ENCODE measurements around the gene FMOD.

The FMOD gene

GRCh38 chr1:203373991-203374390 is 23.1 kb upstream of the FMOD start:
- no peaks in the 10 kb centered on the region for H3K9me3 ChIP-seq (ENCODE audit: control insufficient read depth in 1 of 2, low read length in 2 of 2)
- H3K4me3 ChIP-seq (ENCODE audit: low read depth in 1 of 2, low read length in 2 of 2) = no peak overlapping the region
- H3K4me1 ChIP-seq (ENCODE audit: control insufficient read depth in 1 of 2, insufficient read depth in 2 of 2, low read length in 2 of 2) = no peaks in the 10 kb centered on the region
- H3K27me3 ChIP-seq (ENCODE audit: control insufficient read depth in 1 of 2, insufficient read depth in 2 of 2, low read length in 2 of 2) = no peaks in the 10 kb centered on the region
- H3K9ac ChIP-seq (ENCODE audit: low read depth in 1 of 2, low read length in 2 of 2) = no peak overlapping the region
- H3K36me3 ChIP-seq (ENCODE audit: control insufficient read depth in 1 of 2, insufficient read depth in 2 of 2, low read length in 2 of 2) = no peaks in the 10 kb centered on the region
- no peak overlapping the region for H3K27ac ChIP-seq (ENCODE audit: low read depth, low read length)

GRCh38 chr1:203373002-203373401 is 22.1 kb upstream of the FMOD start:
- no peaks in the 10 kb centered on the region for H3K4me1 ChIP-seq (ENCODE audit: control insufficient read depth in 1 of 2, insufficient read depth in 2 of 2, low read length in 2 of 2)
- H3K27me3 ChIP-seq (ENCODE audit: control insufficient read depth in 1 of 2, insufficient read depth in 2 of 2, low read length in 2 of 2) = no peaks in the 10 kb centered on the region
- H3K4me3 ChIP-seq (ENCODE audit: low read depth in 1 of 2, low read length in 2 of 2) = no peak overlapping the region
- H3K27ac ChIP-seq (ENCODE audit: low read depth, low read length) = no peak overlapping the region
- no peak overlapping the region for H3K9ac ChIP-seq (ENCODE audit: low read depth in 1 of 2, low read length in 2 of 2)
- H3K36me3 ChIP-seq (ENCODE audit: control insufficient read depth in 1 of 2, insufficient read depth in 2 of 2, low read length in 2 of 2) = no peaks in the 10 kb centered on the region
- no peaks in the 10 kb centered on the region for H3K9me3 ChIP-seq (ENCODE audit: control insufficient read depth in 1 of 2, low read length in 2 of 2)

GRCh38 chr1:203371288-203371687 is 20.4 kb upstream of the FMOD start:
- Histone ChIP-seq H3K4me1 (ENCODE audit: control insufficient read depth in 1 of 2, insufficient read depth in 2 of 2, low read length in 2 of 2) (peaks cover 0 to 3% of the 10 kb centered on the region in 2 donors), H3K27me3 (ENCODE audit: control insufficient read depth in 1 of 2, insufficient read depth in 2 of 2, low read length in 2 of 2) (no peaks in the 10 kb centered on the region), H3K9me3 (ENCODE audit: control insufficient read depth in 1 of 2, low read length in 2 of 2) (no peaks in the 10 kb centered on the region), H3K27ac (ENCODE audit: low read depth, low read length) (no peak overlapping the region), H3K36me3 (ENCODE audit: control insufficient read depth in 1 of 2, insufficient read depth in 2 of 2, low read length in 2 of 2) (no peaks in the 10 kb centered on the region), H3K9ac (ENCODE audit: low read depth in 1 of 2, low read length in 2 of 2) (no peak overlapping the region), H3K4me3 (ENCODE audit: low read depth in 1 of 2, low read length in 2 of 2) (no peak overlapping the region)

GRCh38 chr1:203369666-203370065 is 18.7 kb upstream of the FMOD start:
- Histone ChIP-seq H3K9ac (ENCODE audit: low read depth in 1 of 2, low read length in 2 of 2) (no peak overlapping the region), H3K36me3 (ENCODE audit: control insufficient read depth in 1 of 2, insufficient read depth in 2 of 2, low read length in 2 of 2) (no peaks in the 10 kb centered on the region), H3K27ac (ENCODE audit: low read depth, low read length) (no peak overlapping the region)

DNA sequence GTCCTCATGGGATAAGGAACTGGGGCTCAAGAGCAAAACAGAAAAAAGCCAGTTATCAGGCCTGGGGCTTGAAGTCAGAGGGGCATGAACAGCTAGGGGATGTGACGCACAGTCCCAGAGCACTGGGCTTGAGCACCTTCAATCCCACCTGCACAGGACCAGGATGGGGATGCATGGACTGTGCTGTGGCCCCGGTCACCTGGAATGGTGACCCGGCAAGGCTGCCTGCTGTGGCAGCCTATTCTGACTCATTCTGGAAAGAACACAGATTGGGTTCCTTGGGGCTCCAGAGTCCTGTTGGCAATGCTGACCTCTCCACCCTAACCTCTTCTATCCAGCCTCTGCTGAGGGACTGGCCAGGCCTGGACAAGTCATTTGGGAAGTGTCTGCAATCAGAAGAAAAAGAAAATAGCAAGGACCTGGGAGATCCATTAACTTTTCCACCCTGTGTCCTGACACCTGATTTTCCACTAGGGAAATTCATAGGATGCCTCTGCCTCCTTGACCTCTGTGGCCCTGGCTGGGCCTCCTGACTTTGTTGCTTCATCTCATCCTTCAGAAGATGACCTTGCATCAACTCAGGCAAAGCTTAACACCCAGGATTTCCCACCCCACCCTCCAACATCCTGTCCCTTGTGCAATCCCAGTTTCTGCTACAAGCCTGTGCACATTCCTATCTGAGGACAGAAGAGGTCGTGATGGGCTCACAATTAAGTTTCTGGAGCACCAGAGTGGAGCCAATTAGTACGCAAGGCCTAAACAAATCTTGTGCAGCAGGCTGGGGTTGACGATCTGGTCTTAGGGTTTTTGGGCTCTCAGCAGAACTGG is 17.9 kb upstream of the FMOD start:
- Histone ChIP-seq H3K36me3 (ENCODE audit: control insufficient read depth in 1 of 2, insufficient read depth in 2 of 2, low read length in 2 of 2) (no peaks in the 10 kb centered on the region), H3K27ac (ENCODE audit: low read depth, low read length) (no peak overlapping the region), H3K4me1 (ENCODE audit: control insufficient read depth in 1 of 2, insufficient read depth in 2 of 2, low read length in 2 of 2) (peaks cover 11 to 20% of the 10 kb centered on the region in 2 donors), H3K9ac (ENCODE audit: low read depth in 1 of 2, low read length in 2 of 2) (no peak overlapping the region), H3K9me3 (ENCODE audit: control insufficient read depth in 1 of 2, low read length in 2 of 2) (no peaks in the 10 kb centered on the region), H3K27me3 (ENCODE audit: control insufficient read depth in 1 of 2, insufficient read depth in 2 of 2, low read length in 2 of 2) (no peaks in the 10 kb centered on the region), H3K4me3 (ENCODE audit: low read depth in 1 of 2, low read length in 2 of 2) (no peak overlapping the region)

More at GRCh38 chr1:203369666-203370065, 18.7 kb upstream of the FMOD start:
- peaks cover 6 to 12% of the 10 kb centered on the region in 2 donors for H3K4me1 ChIP-seq (ENCODE audit: control insufficient read depth in 1 of 2, insufficient read depth in 2 of 2, low read length in 2 of 2)
- H3K9me3 ChIP-seq (ENCODE audit: control insufficient read depth in 1 of 2, low read length in 2 of 2) = no peaks in the 10 kb centered on the region
- no peaks in the 10 kb centered on the region for H3K27me3 ChIP-seq (ENCODE audit: control insufficient read depth in 1 of 2, insufficient read depth in 2 of 2, low read length in 2 of 2)
- H3K4me3 ChIP-seq (ENCODE audit: low read depth in 1 of 2, low read length in 2 of 2) = no peak overlapping the region

GRCh38 chr1:203367057-203367456 is 16.1 kb upstream of the FMOD start:
- Histone ChIP-seq H3K27ac (ENCODE audit: low read depth, low read length) (no peak overlapping the region), H3K9ac (ENCODE audit: low read depth in 1 of 2, low read length in 2 of 2) (no peak overlapping the region), H3K4me3 (ENCODE audit: low read depth in 1 of 2, low read length in 2 of 2) (no peak overlapping the region), H3K36me3 (ENCODE audit: control insufficient read depth in 1 of 2, insufficient read depth in 2 of 2, low read length in 2 of 2) (no peaks in the 10 kb centered on the region), H3K9me3 (ENCODE audit: control insufficient read depth in 1 of 2, low read length in 2 of 2) (no peaks in the 10 kb centered on the region), H3K4me1 (ENCODE audit: control insufficient read depth in 1 of 2, insufficient read depth in 2 of 2, low read length in 2 of 2) (peaks cover 18 to 24% of the 10 kb centered on the region in 2 donors), H3K27me3 (ENCODE audit: control insufficient read depth in 1 of 2, insufficient read depth in 2 of 2, low read length in 2 of 2) (no peaks in the 10 kb centered on the region)

DNA sequence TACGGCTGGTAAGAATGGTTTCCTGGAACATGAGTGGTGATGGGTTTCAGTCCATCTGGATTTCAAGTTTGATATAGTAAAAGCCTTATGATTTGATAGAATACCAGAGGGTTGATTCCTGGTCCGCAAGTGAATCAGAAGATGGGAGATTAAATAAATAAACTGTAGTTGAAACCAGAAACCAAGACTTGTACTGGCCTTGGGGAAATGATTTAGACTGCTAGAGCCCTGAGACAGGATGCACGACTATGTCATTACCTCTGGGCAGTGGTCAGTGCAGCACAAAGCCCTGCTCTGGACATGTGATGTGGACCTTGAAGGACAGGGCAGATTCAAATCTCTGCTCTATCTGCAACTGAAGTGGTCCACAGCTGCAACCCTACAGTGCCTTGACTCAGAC is 15.6 kb upstream of the FMOD start:
- no peaks in the 10 kb centered on the region for H3K27me3 ChIP-seq (ENCODE audit: control insufficient read depth in 1 of 2, insufficient read depth in 2 of 2, low read length in 2 of 2)
- H3K36me3 ChIP-seq (ENCODE audit: control insufficient read depth in 1 of 2, insufficient read depth in 2 of 2, low read length in 2 of 2) = no peaks in the 10 kb centered on the region
- no peak overlapping the region for H3K27ac ChIP-seq (ENCODE audit: low read depth, low read length)
- H3K9ac ChIP-seq (ENCODE audit: low read depth in 1 of 2, low read length in 2 of 2) = no peak overlapping the region
- no peak overlapping the region for H3K4me3 ChIP-seq (ENCODE audit: low read depth in 1 of 2, low read length in 2 of 2)
- H3K9me3 ChIP-seq (ENCODE audit: control insufficient read depth in 1 of 2, low read length in 2 of 2) = no peaks in the 10 kb centered on the region
- H3K4me1 ChIP-seq (ENCODE audit: control insufficient read depth in 1 of 2, insufficient read depth in 2 of 2, low read length in 2 of 2) = peaks cover 24 to 28% of the 10 kb centered on the region in 2 donors

- H3K27me3 ChIP-seq (ENCODE audit: control insufficient read depth in 1 of 2, insufficient read depth in 2 of 2, low read length in 2 of 2) = no peaks in the 10 kb centered on the region
- no peaks in the 10 kb centered on the region for H3K36me3 ChIP-seq (ENCODE audit: control insufficient read depth in 1 of 2, insufficient read depth in 2 of 2, low read length in 2 of 2)
- no peaks in the 10 kb centered on the region for H3K9me3 ChIP-seq (ENCODE audit: control insufficient read depth in 1 of 2, low read length in 2 of 2)
- no peak overlapping the region for H3K4me3 ChIP-seq (ENCODE audit: low read depth in 1 of 2, low read length in 2 of 2)
- H3K4me1 ChIP-seq (ENCODE audit: control insufficient read depth in 1 of 2, insufficient read depth in 2 of 2, low read length in 2 of 2) = peaks cover 24 to 28% of the 10 kb centered on the region in 2 donors
- no peak overlapping the region for H3K27ac ChIP-seq (ENCODE audit: low read depth, low read length)
- H3K9ac ChIP-seq (ENCODE audit: low read depth in 1 of 2, low read length in 2 of 2) = no peak overlapping the region
These were observed 13.9 kb upstream of the FMOD start for GRCh38 chr1:203364806-203365205.

- peak overlapping the region in 1 of 2 donors; percentile 21 for H3K4me3 ChIP-seq (ENCODE audit: low read depth in 1 of 2, low read length in 2 of 2)
- no peaks in the 10 kb centered on the region for H3K9me3 ChIP-seq (ENCODE audit: control insufficient read depth in 1 of 2, low read length in 2 of 2)
- H3K27ac ChIP-seq (ENCODE audit: low read depth, low read length) = no peak overlapping the region
- H3K9ac ChIP-seq (ENCODE audit: low read depth in 1 of 2, low read length in 2 of 2) = no peak overlapping the region
- no peaks in the 10 kb centered on the region for H3K36me3 ChIP-seq (ENCODE audit: control insufficient read depth in 1 of 2, insufficient read depth in 2 of 2, low read length in 2 of 2)
- H3K4me1 ChIP-seq (ENCODE audit: control insufficient read depth in 1 of 2, insufficient read depth in 2 of 2, low read length in 2 of 2) = peaks cover 24 to 28% of the 10 kb centered on the region in 2 donors
- no peaks in the 10 kb centered on the region for H3K27me3 ChIP-seq (ENCODE audit: control insufficient read depth in 1 of 2, insufficient read depth in 2 of 2, low read length in 2 of 2)
These were observed 13.3 kb upstream of the FMOD start for GRCh38 chr1:203364094-203364801.

GRCh38 chr1:203362720-203363025 is 11.8 kb upstream of the FMOD start:
- H3K27ac ChIP-seq (ENCODE audit: low read depth, low read length) = no peak overlapping the region
- H3K9ac ChIP-seq (ENCODE audit: low read depth in 1 of 2, low read length in 2 of 2) = no peak overlapping the region
- H3K4me1 ChIP-seq (ENCODE audit: control insufficient read depth in 1 of 2, insufficient read depth in 2 of 2, low read length in 2 of 2) = peaks cover 24 to 28% of the 10 kb centered on the region in 2 donors
- no peak overlapping the region for H3K4me3 ChIP-seq (ENCODE audit: low read depth in 1 of 2, low read length in 2 of 2)
- no peaks in the 10 kb centered on the region for H3K9me3 ChIP-seq (ENCODE audit: control insufficient read depth in 1 of 2, low read length in 2 of 2)
- no peaks in the 10 kb centered on the region for H3K27me3 ChIP-seq (ENCODE audit: control insufficient read depth in 1 of 2, insufficient read depth in 2 of 2, low read length in 2 of 2)
- no peaks in the 10 kb centered on the region for H3K36me3 ChIP-seq (ENCODE audit: control insufficient read depth in 1 of 2, insufficient read depth in 2 of 2, low read length in 2 of 2)

Measured in duodenal mucosa (tissue), 2 donors.